ENCODE results near the gene HPSE2. TPM values are rescaled to one million over a fixed set of nuclear protein-coding genes. Genes with fewer than 3 reads are reported as not detected.

HPSE2 gene
- total and polyA plus RNA-seq, 7 experiments from 2014 or later: not detected

DNA sequence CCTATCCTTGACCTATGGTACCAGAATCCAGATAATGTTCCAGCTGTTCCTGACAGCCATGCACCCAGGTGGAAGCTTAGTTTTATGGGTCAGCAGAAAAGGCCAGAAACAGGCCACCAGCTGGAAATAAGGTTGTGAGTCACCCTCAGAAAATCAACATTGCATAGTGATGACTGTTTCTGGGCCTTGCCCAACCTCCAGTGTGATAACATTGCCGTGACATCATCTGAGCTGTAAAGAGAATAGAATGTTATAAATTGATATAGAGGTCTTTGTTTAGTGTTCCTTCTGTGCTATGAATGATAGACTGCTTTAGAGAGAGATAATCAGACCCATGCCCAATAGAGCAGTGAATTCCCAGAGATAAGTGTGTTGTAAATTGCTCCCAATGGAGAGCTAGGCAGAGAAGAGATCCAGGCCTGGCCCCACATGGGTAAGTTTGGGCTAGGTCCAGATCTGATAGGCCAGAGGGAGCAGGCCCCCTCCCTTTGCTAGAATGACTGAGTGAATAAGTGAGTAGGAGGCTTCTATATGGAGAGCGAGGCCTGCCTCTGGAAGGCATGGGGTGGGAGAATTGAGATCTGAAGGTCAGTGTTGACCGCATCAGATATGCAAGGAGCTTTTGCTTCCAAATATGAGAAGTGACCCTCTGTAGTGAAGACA lies 774.7 kb downstream of the HPSE2 start:
- Mint-ChIP-seq H3K36me3 (no peaks in the 10 kb centered on the region), H3K4me1 (peaks cover 0 to 1% (median 0%) of the 10 kb centered on the region in 7 donors), H3K9me3 (no peaks in the 10 kb centered on the region), H3K27ac (no peak overlapping the region), H3K27me3 (peaks cover 7 to 25% (median 17%) of the 10 kb centered on the region in 5 donors), H3K4me3 (no peak overlapping the region)
- ChIA-PET POLR2A (no interaction called here), CTCF (no interaction called here)
- Histone ChIP-seq H3K27ac (ENCODE audit: low read depth, low read length) (no peak overlapping the region), H3K36me3 (ENCODE audit: control insufficient read depth in 2 of 3, insufficient read depth in 3 of 3, low read length in 3 of 3) (no peaks in the 10 kb centered on the region), H3K27me3 (ENCODE audit: control insufficient read depth in 2 of 2, insufficient read depth in 2 of 2, low read length in 2 of 2) (no peaks in the 10 kb centered on the region), H3K4me1 (ENCODE audit: control insufficient read depth in 2 of 2, insufficient read depth in 2 of 2, low read length in 2 of 2) (no peaks in the 10 kb centered on the region), H3K9me3 (ENCODE audit: control insufficient read depth in 2 of 3, low read length in 3 of 3) (no peaks in the 10 kb centered on the region), H3K4me3 (ENCODE audit: low read length) (no peak overlapping the region)
- intact Hi-C loops (cut with micrococcal nuclease): no loop called here
- DNase-seq (no peak), ATAC-seq (no peak)

DNA sequence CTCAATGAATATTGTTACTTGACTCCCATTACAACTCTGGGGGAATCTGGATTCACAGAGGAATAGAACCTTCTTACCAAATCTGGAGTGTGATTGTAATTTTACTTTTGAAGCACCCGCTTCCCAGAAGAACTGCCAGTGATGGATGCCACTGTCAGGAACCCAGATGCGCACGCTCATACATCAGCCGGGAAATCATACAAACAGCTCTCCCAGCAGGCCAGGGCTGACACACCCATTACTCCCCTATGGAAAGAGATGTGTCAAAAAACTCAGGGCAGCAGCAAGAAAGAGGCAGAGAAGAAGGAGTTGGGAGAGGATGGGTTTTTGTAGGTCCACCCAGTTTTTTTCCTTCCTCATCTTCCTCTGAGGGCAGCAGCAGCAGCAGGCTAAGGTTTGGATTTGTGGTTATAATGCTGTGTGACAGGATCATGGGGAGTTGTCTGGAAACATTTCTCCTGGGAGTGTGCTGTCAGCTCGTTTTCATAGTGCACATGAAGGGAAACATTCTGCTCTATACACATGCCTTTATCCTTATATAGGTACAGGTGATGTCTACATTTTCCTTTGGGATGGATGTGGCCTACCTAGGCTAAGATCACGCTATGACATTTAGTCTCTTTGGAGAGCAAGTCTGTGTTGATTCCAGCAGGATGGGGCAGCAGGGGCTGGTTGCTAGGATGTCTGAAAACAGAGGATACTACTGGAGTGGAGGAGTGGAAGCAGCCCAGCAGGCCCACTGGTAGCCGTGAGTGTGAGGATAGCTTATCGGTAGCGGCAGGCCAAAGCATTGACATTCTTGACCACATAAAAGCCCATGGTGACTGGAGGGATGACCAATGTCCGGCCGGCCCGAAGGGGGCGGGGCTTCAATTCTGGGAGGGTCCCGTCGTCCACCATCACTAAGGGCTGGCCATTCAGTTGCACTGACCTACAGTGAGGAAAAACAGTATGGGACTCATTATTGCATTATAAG lies 776.6 kb downstream of the HPSE2 start:
- Mint-ChIP-seq H3K36me3 (no peaks in the 10 kb centered on the region), H3K9me3 (no peaks in the 10 kb centered on the region), H3K4me3 (no peak overlapping the region), H3K4me1 (peaks cover 0 to 1% (median 0%) of the 10 kb centered on the region in 7 donors), H3K27me3 (peaks cover 7 to 25% (median 17%) of the 10 kb centered on the region in 5 donors), H3K27ac (peak overlapping the region in 1 of 9 donors; percentile 26)
- CTCF ChIA-PET: interaction anchor here (1.2 kb wide), 1 partner anchor 8 kb away, joined by 3 read pairs; no protein-coding TSS in a partner anchor
- DNase-seq (no peak), ATAC-seq (no peak)
- no peaks in the 10 kb centered on the region for H3K4me1 ChIP-seq (ENCODE audit: control insufficient read depth in 2 of 2, insufficient read depth in 2 of 2, low read length in 2 of 2)
- no peak overlapping the region for H3K27ac ChIP-seq (ENCODE audit: low read depth, low read length)
- H3K36me3 ChIP-seq (ENCODE audit: control insufficient read depth in 2 of 3, insufficient read depth in 3 of 3, low read length in 3 of 3): no peaks in the 10 kb centered on the region
- no peak overlapping the region for H3K4me3 ChIP-seq (ENCODE audit: low read length)
- H3K9me3 ChIP-seq (ENCODE audit: control insufficient read depth in 2 of 3, low read length in 3 of 3): no peaks in the 10 kb centered on the region
- POLR2A ChIA-PET: no interaction called here
- no peaks in the 10 kb centered on the region for H3K27me3 ChIP-seq (ENCODE audit: control insufficient read depth in 2 of 2, insufficient read depth in 2 of 2, low read length in 2 of 2)
- intact Hi-C loops (cut with micrococcal nuclease): no loop called here

- Histone ChIP-seq H3K4me1 (ENCODE audit: control insufficient read depth in 2 of 2, insufficient read depth in 2 of 2, low read length in 2 of 2) (no peaks in the 10 kb centered on the region), H3K36me3 (ENCODE audit: control insufficient read depth in 2 of 3, insufficient read depth in 3 of 3, low read length in 3 of 3) (no peaks in the 10 kb centered on the region), H3K27me3 (ENCODE audit: control insufficient read depth in 2 of 2, insufficient read depth in 2 of 2, low read length in 2 of 2) (no peaks in the 10 kb centered on the region), H3K4me3 (ENCODE audit: low read length) (no peak overlapping the region), H3K27ac (ENCODE audit: low read depth, low read length) (no peak overlapping the region), H3K9me3 (ENCODE audit: control insufficient read depth in 2 of 3, low read length in 3 of 3) (no peaks in the 10 kb centered on the region)
- H3K9me3 Mint-ChIP-seq: no peaks in the 10 kb centered on the region
- ATAC-seq (no peak), DNase-seq (no peak)
- intact Hi-C loops (cut with micrococcal nuclease): no loop called here
- peaks cover 0 to 1% (median 0%) of the 10 kb centered on the region in 7 donors for H3K4me1 Mint-ChIP-seq
- H3K27ac Mint-ChIP-seq: peak overlapping the region in 1 of 9 donors; percentile 72
- H3K27me3 Mint-ChIP-seq: peaks cover 7 to 19% (median 14%) of the 10 kb centered on the region in 5 donors
- H3K4me3 Mint-ChIP-seq: no peak overlapping the region
- H3K36me3 Mint-ChIP-seq: no peaks in the 10 kb centered on the region
- CTCF ChIA-PET: interaction anchor here (1.2 kb wide), 1 partner anchor 10 kb away, joined by 3 read pairs; no protein-coding TSS in a partner anchor
- POLR2A ChIA-PET: no interaction called here
These were observed 777.9 kb downstream of the HPSE2 start for GRCh38 chr10:98457721-98458120.

- H3K27ac Mint-ChIP-seq: no peak overlapping the region
- Histone ChIP-seq H3K9me3 (ENCODE audit: control insufficient read depth in 2 of 3, low read length in 3 of 3) (no peaks in the 10 kb centered on the region), H3K36me3 (ENCODE audit: control insufficient read depth in 2 of 3, insufficient read depth in 3 of 3, low read length in 3 of 3) (no peaks in the 10 kb centered on the region), H3K4me1 (ENCODE audit: control insufficient read depth in 2 of 2, insufficient read depth in 2 of 2, low read length in 2 of 2) (no peaks in the 10 kb centered on the region), H3K4me3 (ENCODE audit: low read length) (no peak overlapping the region), H3K27me3 (ENCODE audit: control insufficient read depth in 2 of 2, insufficient read depth in 2 of 2, low read length in 2 of 2) (no peaks in the 10 kb centered on the region), H3K27ac (ENCODE audit: low read depth, low read length) (no peak overlapping the region)
- DNase-seq (no peak), ATAC-seq (no peak)
- peaks cover 0 to 1% (median 0%) of the 10 kb centered on the region in 7 donors for H3K4me1 Mint-ChIP-seq
- POLR2A ChIA-PET: no interaction called here
- H3K36me3 Mint-ChIP-seq: no peaks in the 10 kb centered on the region
- H3K9me3 Mint-ChIP-seq: no peaks in the 10 kb centered on the region
- peaks cover 7 to 26% (median 17%) of the 10 kb centered on the region in 5 donors for H3K27me3 Mint-ChIP-seq
- CTCF ChIA-PET: no interaction called here
- intact Hi-C loops (cut with micrococcal nuclease): no loop called here
- no peak overlapping the region for H3K4me3 Mint-ChIP-seq
These were observed 778.8 kb downstream of the HPSE2 start for GRCh38 chr10:98456686-98457482.

DNA sequence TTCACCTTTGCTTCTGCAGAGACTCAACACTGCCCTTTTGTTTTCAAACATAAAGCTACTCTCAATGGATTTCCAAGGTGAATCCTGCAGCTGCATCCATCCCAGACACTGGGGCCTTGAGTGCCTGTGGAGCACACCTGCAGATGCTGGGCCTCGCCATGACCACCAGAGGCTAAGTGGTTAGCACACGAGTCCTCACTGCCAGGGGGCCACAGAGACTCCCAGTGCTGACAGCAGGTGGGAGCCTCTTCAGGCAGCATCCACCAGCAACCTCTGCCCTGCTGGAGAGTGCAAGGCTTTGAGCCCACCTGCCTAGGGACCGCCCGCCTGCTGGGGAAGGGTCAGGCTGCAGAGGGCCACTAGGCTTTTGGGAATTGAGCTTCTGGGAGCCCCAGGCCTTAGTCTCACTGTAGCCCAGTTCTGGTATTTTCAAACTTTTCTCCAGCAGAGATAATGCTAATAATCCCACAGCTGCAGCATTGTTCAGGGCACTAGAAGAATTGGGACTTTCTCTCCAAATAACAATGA lies 779.5 kb downstream of the HPSE2 start:
- ATAC-seq: no peak
- CTCF ChIA-PET: no interaction called here

DNA sequence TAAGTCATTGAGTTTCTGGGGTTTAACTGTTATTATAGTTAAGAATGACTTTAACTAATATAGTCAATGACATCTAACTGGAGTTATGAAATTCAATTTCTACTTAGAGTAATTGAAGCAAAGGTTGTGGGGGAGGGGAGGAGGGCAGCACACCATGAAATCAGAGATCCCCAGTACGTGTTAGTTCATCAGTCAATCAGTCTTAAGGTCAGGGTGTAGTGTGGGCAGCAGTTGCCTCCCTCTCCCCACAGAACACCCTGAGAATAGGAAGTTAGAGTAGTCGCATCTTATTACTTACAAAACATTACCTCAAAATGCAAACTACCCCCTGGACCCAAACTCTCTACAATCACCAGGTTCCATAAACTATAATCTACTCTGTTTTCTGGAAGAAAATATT lies 781.9 kb downstream of the HPSE2 start:
- ChIA-PET CTCF (no interaction called here), POLR2A (no interaction called here)
- Mint-ChIP-seq H3K9me3 (no peaks in the 10 kb centered on the region), H3K4me1 (peaks cover 0 to 1% (median 0%) of the 10 kb centered on the region in 7 donors), H3K27me3 (peaks cover 13 to 34% (median 21%) of the 10 kb centered on the region in 5 donors), H3K36me3 (no peaks in the 10 kb centered on the region), H3K27ac (no peak overlapping the region), H3K4me3 (no peak overlapping the region)
- no peaks in the 10 kb centered on the region for H3K9me3 ChIP-seq (ENCODE audit: control insufficient read depth in 2 of 3, low read length in 3 of 3)
- ATAC-seq (no peak), DNase-seq (no peak)
- intact Hi-C loops (cut with micrococcal nuclease): no loop called here
- no peaks in the 10 kb centered on the region for H3K36me3 ChIP-seq (ENCODE audit: control insufficient read depth in 2 of 3, insufficient read depth in 3 of 3, low read length in 3 of 3)
- no peaks in the 10 kb centered on the region for H3K27me3 ChIP-seq (ENCODE audit: control insufficient read depth in 2 of 2, insufficient read depth in 2 of 2, low read length in 2 of 2)
- H3K4me3 ChIP-seq (ENCODE audit: low read length): no peak overlapping the region
- H3K4me1 ChIP-seq (ENCODE audit: control insufficient read depth in 2 of 2, insufficient read depth in 2 of 2, low read length in 2 of 2): no peaks in the 10 kb centered on the region
- no peak overlapping the region for H3K27ac ChIP-seq (ENCODE audit: low read depth, low read length)

More for the DNA sequence above, 779.5 kb downstream of the HPSE2 start:
- H3K9me3 Mint-ChIP-seq: no peaks in the 10 kb centered on the region
- peaks cover 0 to 1% (median 0%) of the 10 kb centered on the region in 7 donors for H3K4me1 Mint-ChIP-seq
- no peak overlapping the region for H3K27ac Mint-ChIP-seq
- no peak overlapping the region for H3K4me3 Mint-ChIP-seq
- intact Hi-C loops (cut with micrococcal nuclease): no loop called here
- no peaks in the 10 kb centered on the region for H3K36me3 Mint-ChIP-seq
- no peaks in the 10 kb centered on the region for H3K27me3 ChIP-seq (ENCODE audit: control insufficient read depth in 2 of 2, insufficient read depth in 2 of 2, low read length in 2 of 2)
- H3K27me3 Mint-ChIP-seq: peaks cover 7 to 27% (median 20%) of the 10 kb centered on the region in 5 donors
- H3K36me3 ChIP-seq (ENCODE audit: control insufficient read depth in 2 of 3, insufficient read depth in 3 of 3, low read length in 3 of 3): no peaks in the 10 kb centered on the region
- POLR2A ChIA-PET: no interaction called here
- DNase-seq: no peak
- no peaks in the 10 kb centered on the region for H3K9me3 ChIP-seq (ENCODE audit: control insufficient read depth in 2 of 3, low read length in 3 of 3)
- H3K4me1 ChIP-seq (ENCODE audit: control insufficient read depth in 2 of 2, insufficient read depth in 2 of 2, low read length in 2 of 2): no peaks in the 10 kb centered on the region
- no peak overlapping the region for H3K27ac ChIP-seq (ENCODE audit: low read depth, low read length)
- H3K4me3 ChIP-seq (ENCODE audit: low read length): no peak overlapping the region
